DOHH2 (cell line): ENCODE results near the gene DNAI4.

Experiments
- EZH2phosphoT487 ChIP-seq: fragments of 200-600 bp; sonication (generic); IDR thresholded peaks from 2 replicates; pipeline ENCODE4 v1.6.1; 2017; ENCODE audit warnings: borderline replicate concordance, mild to moderate bottlenecking, antibody characterized with exemption, low read length, moderate library complexity, mixed read lengths
- TF ChIP-seq, protein P1 (sequence below): fragments of 200-600 bp; sonication (generic); IDR thresholded peaks from one replicate; pipeline ENCODE4 v1.5.1; 2014; ENCODE audit warnings: antibody characterized with exemption, mild to moderate bottlenecking, low read depth, low read length; ENCODE audit not compliant: poor library complexity, severe bottlenecking

GRCh38 chr1:66873111-66873510 lies 51.5 kb downstream of the DNAI4 start:
- TF ChIP-seq, protein P1, sequence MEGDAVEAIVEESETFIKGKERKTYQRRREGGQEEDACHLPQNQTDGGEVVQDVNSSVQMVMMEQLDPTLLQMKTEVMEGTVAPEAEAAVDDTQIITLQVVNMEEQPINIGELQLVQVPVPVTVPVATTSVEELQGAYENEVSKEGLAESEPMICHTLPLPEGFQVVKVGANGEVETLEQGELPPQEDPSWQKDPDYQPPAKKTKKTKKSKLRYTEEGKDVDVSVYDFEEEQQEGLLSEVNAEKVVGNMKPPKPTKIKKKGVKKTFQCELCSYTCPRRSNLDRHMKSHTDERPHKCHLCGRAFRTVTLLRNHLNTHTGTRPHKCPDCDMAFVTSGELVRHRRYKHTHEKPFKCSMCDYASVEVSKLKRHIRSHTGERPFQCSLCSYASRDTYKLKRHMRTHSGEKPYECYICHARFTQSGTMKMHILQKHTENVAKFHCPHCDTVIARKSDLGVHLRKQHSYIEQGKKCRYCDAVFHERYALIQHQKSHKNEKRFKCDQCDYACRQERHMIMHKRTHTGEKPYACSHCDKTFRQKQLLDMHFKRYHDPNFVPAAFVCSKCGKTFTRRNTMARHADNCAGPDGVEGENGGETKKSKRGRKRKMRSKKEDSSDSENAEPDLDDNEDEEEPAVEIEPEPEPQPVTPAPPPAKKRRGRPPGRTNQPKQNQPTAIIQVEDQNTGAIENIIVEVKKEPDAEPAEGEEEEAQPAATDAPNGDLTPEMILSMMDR = no peak
- TF ChIP-seq EZH2phosphoT487 = no peak
